GM23338 (cell line): ENCODE measurements around the gene TMEM123. TPM values are rescaled to one million over a fixed set of nuclear protein-coding genes. Genes with fewer than 3 reads are reported as not detected.

ENCODE experiments used
- ATAC-seq: fragments of 200-7000 bp; cut with Tn5 transposase; 3 replicates; pipeline ENCODE4 v1.9.1; 2020
- DNase-seq: peaks from one replicate; pipeline ENCODE4 v3.0.0-alpha.2; 2015; ENCODE audit warnings: low spot score
- H2AFZ ChIP-seq: fragments of 200-600 bp; sonication (generic); 2 replicates; pipeline ENCODE4 v1.8.0; 2016; ENCODE audit warnings: antibody characterized with exemption, mild to moderate bottlenecking, moderate library complexity
- H3F3A ChIP-seq: fragments of 200-600 bp; sonication (generic); replicated peaks from 2 replicates; pipeline ENCODE4 v1.8.0; 2017; ENCODE audit warnings: antibody characterized with exemption, mixed run types, low read depth
- H3K27ac ChIP-seq: fragments of 200-600 bp; sonication (generic); 2 replicates; pipeline ENCODE4 v1.6.1; 2016; ENCODE audit warnings: low read depth
- H3K27me3 ChIP-seq: fragments of 200-600 bp; sonication (generic); 2 replicates; pipeline ENCODE4 v1.8.0; 2016; ENCODE audit warnings: mild to moderate bottlenecking, mixed run types, moderate library complexity; ENCODE audit not compliant: insufficient read depth
- H3K36me3 ChIP-seq: fragments of 200-600 bp; sonication (generic); 2 replicates; pipeline ENCODE4 v1.8.0; 2016; ENCODE audit warnings: mild to moderate bottlenecking; ENCODE audit not compliant: insufficient read depth
- H3K4me1 ChIP-seq: fragments of 200-600 bp; sonication (generic); 2 replicates; pipeline ENCODE4 v1.8.0; 2016; ENCODE audit warnings: mild to moderate bottlenecking, moderate library complexity; ENCODE audit not compliant: insufficient read depth
- H3K4me2 ChIP-seq: fragments of 200-600 bp; sonication (generic); 2 replicates; pipeline ENCODE4 v1.7.1; 2017; ENCODE audit warnings: mixed run types
- H3K4me3 ChIP-seq: fragments of 200-600 bp; sonication (generic); 2 replicates; pipeline ENCODE4 v1.6.1; 2016; ENCODE audit warnings: mixed run types
- H3K79me2 ChIP-seq: fragments of 200-600 bp; sonication (generic); replicated peaks from 2 replicates; pipeline ENCODE4 v1.8.0; 2017; ENCODE audit warnings: mild to moderate bottlenecking; ENCODE audit not compliant: insufficient read depth
- H3K9me2 ChIP-seq: fragments of 200-600 bp; sonication (generic); 2 replicates; pipeline ENCODE4 v1.8.0; 2017; ENCODE audit not compliant: insufficient read depth
- H4K20me1 ChIP-seq: fragments of 200-600 bp; sonication (generic); replicated peaks from 2 replicates; pipeline ENCODE4 v1.8.0; 2017; ENCODE audit warnings: mild to moderate bottlenecking; ENCODE audit not compliant: insufficient read depth
- H3K27ac Mint-ChIP-seq: 2 replicates; pipeline ENCODE4 v1.8.0; 2020; ENCODE audit warnings: inconsistent platforms, mild to moderate bottlenecking, moderate library complexity, mixed read lengths
- H3K27me3 Mint-ChIP-seq: 3 replicates; pipeline ENCODE4 v1.8.0; 2022; ENCODE audit warnings: low read depth, mild to moderate bottlenecking, moderate library complexity, mixed read lengths, inconsistent platforms; ENCODE audit not compliant: insufficient read depth, poor library complexity
- H3K36me3 Mint-ChIP-seq: 3 replicates; pipeline ENCODE4 v1.8.0; 2021; ENCODE audit warnings: low read depth, mild to moderate bottlenecking, inconsistent platforms, moderate library complexity, mixed read lengths
- H3K4me1 Mint-ChIP-seq: 3 replicates; pipeline ENCODE4 v1.8.0; 2020; ENCODE audit warnings: mild to moderate bottlenecking, inconsistent platforms, mixed read lengths
- H3K4me3 Mint-ChIP-seq: 3 replicates; pipeline ENCODE4 v1.8.0; 2021; ENCODE audit warnings: moderate library complexity, mild to moderate bottlenecking, inconsistent platforms, mixed read lengths
- H3K9me3 Mint-ChIP-seq: 3 replicates; pipeline ENCODE4 v1.8.0; 2020; ENCODE audit warnings: moderate library complexity, mild to moderate bottlenecking, inconsistent platforms, mixed read lengths
- EZH2 ChIP-seq: fragments of 200-600 bp; sonication (generic); IDR thresholded peaks from one replicate; pipeline ENCODE4 v1.8.0; 2017; ENCODE audit warnings: antibody characterized with exemption, mild to moderate bottlenecking, low read depth; ENCODE audit not compliant: unreplicated experiment
- EZH2phosphoT487 ChIP-seq: fragments of 200-600 bp; sonication (generic); IDR thresholded peaks from one replicate; pipeline ENCODE4 v1.8.1; 2018; ENCODE audit warnings: antibody characterized with exemption; ENCODE audit not compliant: unreplicated experiment
- JUNB ChIP-seq: IDR thresholded peaks from one replicate; pipeline ENCODE4 v1.6.1; 2016; ENCODE audit warnings: antibody characterized with exemption; ENCODE audit not compliant: unreplicated experiment
- NANOG ChIP-seq: IDR thresholded peaks from 2 replicates; pipeline ENCODE4 v1.6.1; 2016; ENCODE audit warnings: antibody characterized with exemption, borderline replicate concordance
- POLR2AphosphoS5 ChIP-seq: IDR thresholded peaks from 2 replicates; pipeline ENCODE4 v1.6.1; 2016; ENCODE audit warnings: antibody characterized with exemption, low read depth
- ZNF331 ChIP-seq: fragments of 250-450 bp; sonication (Bioruptor Pico); IDR thresholded peaks from 2 replicates; pipeline ENCODE4 v1.5.0; 2020; ENCODE audit warnings: low read depth, mild to moderate bottlenecking, moderate library complexity
- polyA plus RNA-seq: library from polyadenylated mRNA; unstranded; fragments of >200 nt; fragmentation: Nextera tagmentation; extraction: Ambion mirVana; gene quantifications from 2 replicates; pipeline ENCODE4 v1.2.1, GENCODE V29; 2016
- total RNA-seq: library from RNA; depleted of rRNA; stranded (reverse); fragments of >200 nt; shearing (Covaris generic); gene quantifications from 2 replicates; pipeline ENCODE4 v1.2.3, GENCODE V29; 2014
- TF ChIP-seq, protein P1 (sequence below): IDR thresholded peaks from one replicate; pipeline ENCODE4 v1.6.1; 2018; ENCODE audit warnings: antibody characterized with exemption; ENCODE audit not compliant: unreplicated experiment
- TF ChIP-seq, protein P2 (sequence below): fragments of 250-450 bp; sonication (Bioruptor Pico); IDR thresholded peaks from 2 replicates; pipeline ENCODE4 v1.5.0; 2020; ENCODE audit warnings: mild to moderate bottlenecking, moderate library complexity

The TMEM123 gene
- total and polyA plus RNA-seq, 2 experiments from 2014 or later, result 44.1 to 61.0 TPM

DNA sequence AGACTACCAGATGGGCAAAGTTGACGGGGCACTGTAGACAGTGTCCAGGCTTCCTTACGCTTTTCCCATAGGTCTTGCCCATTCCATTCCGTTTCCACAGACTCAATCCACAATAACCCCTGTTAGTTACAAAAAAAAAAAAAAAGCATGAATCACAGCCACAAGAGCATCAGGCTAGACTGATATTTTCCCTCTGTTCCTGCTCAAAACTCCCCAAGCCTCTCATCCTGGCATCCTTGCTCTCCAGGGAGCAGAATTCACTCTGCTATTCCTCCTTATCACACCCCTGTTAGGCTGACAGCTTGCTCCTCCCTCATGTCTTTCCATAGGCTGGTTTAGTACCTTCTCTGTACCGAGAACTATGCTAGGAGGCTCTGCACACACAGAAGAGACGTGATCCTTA lies 42.2 kb downstream of the TMEM123 start (continued):
- TF ChIP-seq, protein P1, sequence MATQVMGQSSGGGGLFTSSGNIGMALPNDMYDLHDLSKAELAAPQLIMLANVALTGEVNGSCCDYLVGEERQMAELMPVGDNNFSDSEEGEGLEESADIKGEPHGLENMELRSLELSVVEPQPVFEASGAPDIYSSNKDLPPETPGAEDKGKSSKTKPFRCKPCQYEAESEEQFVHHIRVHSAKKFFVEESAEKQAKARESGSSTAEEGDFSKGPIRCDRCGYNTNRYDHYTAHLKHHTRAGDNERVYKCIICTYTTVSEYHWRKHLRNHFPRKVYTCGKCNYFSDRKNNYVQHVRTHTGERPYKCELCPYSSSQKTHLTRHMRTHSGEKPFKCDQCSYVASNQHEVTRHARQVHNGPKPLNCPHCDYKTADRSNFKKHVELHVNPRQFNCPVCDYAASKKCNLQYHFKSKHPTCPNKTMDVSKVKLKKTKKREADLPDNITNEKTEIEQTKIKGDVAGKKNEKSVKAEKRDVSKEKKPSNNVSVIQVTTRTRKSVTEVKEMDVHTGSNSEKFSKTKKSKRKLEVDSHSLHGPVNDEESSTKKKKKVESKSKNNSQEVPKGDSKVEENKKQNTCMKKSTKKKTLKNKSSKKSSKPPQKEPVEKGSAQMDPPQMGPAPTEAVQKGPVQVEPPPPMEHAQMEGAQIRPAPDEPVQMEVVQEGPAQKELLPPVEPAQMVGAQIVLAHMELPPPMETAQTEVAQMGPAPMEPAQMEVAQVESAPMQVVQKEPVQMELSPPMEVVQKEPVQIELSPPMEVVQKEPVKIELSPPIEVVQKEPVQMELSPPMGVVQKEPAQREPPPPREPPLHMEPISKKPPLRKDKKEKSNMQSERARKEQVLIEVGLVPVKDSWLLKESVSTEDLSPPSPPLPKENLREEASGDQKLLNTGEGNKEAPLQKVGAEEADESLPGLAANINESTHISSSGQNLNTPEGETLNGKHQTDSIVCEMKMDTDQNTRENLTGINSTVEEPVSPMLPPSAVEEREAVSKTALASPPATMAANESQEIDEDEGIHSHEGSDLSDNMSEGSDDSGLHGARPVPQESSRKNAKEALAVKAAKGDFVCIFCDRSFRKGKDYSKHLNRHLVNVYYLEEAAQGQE, result no peak
- no peak for TF ChIP-seq ZNF331 (CRISPR knock-in tag)
- TF ChIP-seq, protein P2, sequence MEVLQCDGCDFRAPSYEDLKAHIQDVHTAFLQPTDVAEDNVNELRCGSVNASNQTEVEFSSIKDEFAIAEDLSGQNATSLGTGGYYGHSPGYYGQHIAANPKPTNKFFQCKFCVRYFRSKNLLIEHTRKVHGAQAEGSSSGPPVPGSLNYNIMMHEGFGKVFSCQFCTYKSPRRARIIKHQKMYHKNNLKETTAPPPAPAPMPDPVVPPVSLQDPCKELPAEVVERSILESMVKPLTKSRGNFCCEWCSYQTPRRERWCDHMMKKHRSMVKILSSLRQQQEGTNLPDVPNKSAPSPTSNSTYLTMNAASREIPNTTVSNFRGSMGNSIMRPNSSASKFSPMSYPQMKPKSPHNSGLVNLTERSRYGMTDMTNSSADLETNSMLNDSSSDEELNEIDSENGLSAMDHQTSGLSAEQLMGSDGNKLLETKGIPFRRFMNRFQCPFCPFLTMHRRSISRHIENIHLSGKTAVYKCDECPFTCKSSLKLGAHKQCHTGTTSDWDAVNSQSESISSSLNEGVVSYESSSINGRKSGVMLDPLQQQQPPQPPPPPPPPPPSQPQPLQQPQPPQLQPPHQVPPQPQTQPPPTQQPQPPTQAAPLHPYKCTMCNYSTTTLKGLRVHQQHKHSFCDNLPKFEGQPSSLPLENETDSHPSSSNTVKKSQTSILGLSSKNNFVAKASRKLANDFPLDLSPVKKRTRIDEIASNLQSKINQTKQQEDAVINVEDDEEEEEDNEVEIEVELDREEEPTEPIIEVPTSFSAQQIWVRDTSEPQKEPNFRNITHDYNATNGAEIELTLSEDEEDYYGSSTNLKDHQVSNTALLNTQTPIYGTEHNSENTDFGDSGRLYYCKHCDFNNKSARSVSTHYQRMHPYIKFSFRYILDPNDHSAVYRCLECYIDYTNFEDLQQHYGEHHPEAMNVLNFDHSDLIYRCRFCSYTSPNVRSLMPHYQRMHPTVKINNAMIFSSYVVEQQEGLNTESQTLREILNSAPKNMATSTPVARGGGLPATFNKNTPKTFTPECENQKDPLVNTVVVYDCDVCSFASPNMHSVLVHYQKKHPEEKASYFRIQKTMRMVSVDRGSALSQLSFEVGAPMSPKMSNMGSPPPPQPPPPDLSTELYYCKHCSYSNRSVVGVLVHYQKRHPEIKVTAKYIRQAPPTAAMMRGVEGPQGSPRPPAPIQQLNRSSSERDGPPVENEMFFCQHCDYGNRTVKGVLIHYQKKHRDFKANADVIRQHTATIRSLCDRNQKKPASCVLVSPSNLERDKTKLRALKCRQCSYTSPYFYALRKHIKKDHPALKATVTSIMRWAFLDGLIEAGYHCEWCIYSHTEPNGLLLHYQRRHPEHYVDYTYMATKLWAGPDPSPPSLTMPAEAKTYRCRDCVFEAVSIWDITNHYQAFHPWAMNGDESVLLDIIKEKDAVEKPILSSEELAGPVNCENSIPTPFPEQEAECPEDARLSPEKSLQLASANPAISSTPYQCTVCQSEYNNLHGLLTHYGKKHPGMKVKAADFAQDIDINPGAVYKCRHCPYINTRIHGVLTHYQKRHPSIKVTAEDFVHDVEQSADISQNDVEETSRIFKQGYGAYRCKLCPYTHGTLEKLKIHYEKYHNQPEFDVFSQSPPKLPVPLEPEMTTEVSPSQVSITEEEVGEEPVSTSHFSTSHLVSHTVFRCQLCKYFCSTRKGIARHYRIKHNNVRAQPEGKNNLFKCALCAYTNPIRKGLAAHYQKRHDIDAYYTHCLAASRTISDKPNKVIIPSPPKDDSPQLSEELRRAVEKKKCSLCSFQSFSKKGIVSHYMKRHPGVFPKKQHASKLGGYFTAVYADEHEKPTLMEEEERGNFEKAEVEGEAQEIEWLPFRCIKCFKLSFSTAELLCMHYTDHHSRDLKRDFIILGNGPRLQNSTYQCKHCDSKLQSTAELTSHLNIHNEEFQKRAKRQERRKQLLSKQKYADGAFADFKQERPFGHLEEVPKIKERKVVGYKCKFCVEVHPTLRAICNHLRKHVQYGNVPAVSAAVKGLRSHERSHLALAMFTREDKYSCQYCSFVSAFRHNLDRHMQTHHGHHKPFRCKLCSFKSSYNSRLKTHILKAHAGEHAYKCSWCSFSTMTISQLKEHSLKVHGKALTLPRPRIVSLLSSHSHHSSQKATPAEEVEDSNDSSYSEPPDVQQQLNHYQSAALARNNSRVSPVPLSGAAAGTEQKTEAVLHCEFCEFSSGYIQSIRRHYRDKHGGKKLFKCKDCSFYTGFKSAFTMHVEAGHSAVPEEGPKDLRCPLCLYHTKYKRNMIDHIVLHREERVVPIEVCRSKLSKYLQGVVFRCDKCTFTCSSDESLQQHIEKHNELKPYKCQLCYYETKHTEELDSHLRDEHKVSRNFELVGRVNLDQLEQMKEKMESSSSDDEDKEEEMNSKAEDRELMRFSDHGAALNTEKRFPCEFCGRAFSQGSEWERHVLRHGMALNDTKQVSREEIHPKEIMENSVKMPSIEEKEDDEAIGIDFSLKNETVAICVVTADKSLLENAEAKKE (CRISPR knock-in tag), result no peak
- TF ChIP-seq POLR2AphosphoS5, result no peak
- TF ChIP-seq EZH2, result no peak

DNA sequence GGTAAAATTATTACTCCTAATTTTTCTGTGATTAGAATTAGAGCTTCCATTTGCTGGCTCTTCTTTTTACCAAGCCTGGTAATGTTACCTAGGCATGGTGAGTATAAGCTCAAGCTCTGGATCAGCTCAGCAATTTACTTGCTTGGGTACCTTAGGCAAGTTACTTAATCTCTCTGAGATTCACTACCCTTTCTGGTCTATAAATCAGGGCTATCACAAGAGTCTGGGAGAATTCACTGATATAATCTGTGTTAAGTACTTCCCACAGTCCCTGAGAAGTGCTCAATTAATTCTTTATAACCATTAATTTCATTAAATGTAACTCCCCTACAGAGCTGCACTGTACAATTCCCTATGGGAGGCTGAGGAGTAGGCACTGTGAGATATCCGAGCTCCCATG lies 44.2 kb downstream of the TMEM123 start:
- ATAC-seq (no peak), DNase-seq (no peak)
- H3K36me3 Mint-ChIP-seq, result peaks cover 5% of the 10 kb centered on the region; the same call in 1 of the 3 replicates
- no peaks in the 10 kb centered on the region for H3K9me3 Mint-ChIP-seq
- H3K27ac Mint-ChIP-seq, result no peak overlapping the region
- no peak overlapping the region for H2AFZ ChIP-seq
- H3K4me2 ChIP-seq, result no peak overlapping the region
- no peak overlapping the region for H3K4me3 Mint-ChIP-seq
- no peak overlapping the region for H3K27ac ChIP-seq
- H3K4me1 Mint-ChIP-seq, result peaks cover 2% of the 10 kb centered on the region
- no peaks in the 10 kb centered on the region for H3K9me2 ChIP-seq
- no peak overlapping the region for H3K4me3 ChIP-seq
- TF ChIP-seq NANOG, result no peak
- TF ChIP-seq, protein P1, result no peak
- no peak for TF ChIP-seq JUNB
- no peak for TF ChIP-seq EZH2phosphoT487
- no peak for TF ChIP-seq EZH2
- peaks cover 8% of the 10 kb centered on the region; the same call in 1 of the 2 replicates for H4K20me1 ChIP-seq
- no peaks in the 10 kb centered on the region for H3K36me3 ChIP-seq
- H3F3A ChIP-seq, result no peaks in the 10 kb centered on the region
- H3K4me1 ChIP-seq, result 0 out of 2 replicates have a peak, but pooled peaks cover 6% of the 10 kb centered on the region
- H3K79me2 ChIP-seq, result peaks cover 33% of the 10 kb centered on the region
- no peaks in the 10 kb centered on the region for H3K27me3 ChIP-seq
- peaks cover 5% of the 10 kb centered on the region for H3K27me3 Mint-ChIP-seq
